H1 (cell line): ENCODE data around the gene LRRC25. TPM values are rescaled to one million over a fixed set of nuclear protein-coding genes. Genes with fewer than 3 reads are reported as not detected.

ENCODE experiments used
- BCL11A ChIP-seq, 2 experiments: IDR thresholded peaks; one replicate each; pipeline ENCODE4 v1.6.1; 2011; ENCODE audit warnings: low read depth in 2 of 2, low read length in 2 of 2, mild to moderate bottlenecking in 2 of 2
- CHD1 ChIP-seq: IDR thresholded peaks from 2 replicates; pipeline ENCODE4 v1.6.1; 2012; ENCODE audit warnings: low read depth, low read length, improper control_type of control experiment
- HDAC2 ChIP-seq, 2 experiments: fragments of 300-600 bp in 1 of 2; sonication (generic) in 1 of 2; IDR thresholded peaks; 2 replicates each; pipeline ENCODE4 v1.6.1; 2011 to 2012; ENCODE audit warnings: low read depth in 2 of 2, low read length in 2 of 2, mild to moderate bottlenecking in 2 of 2, moderate library complexity in 2 of 2, borderline replicate concordance in 1 of 2, inconsistent platforms in 1 of 2
- KDM1A ChIP-seq: fragments of 200-600, 300-600 bp; sonication (generic); IDR thresholded peaks from 2 replicates; pipeline ENCODE4 v1.7.1; 2016; ENCODE audit warnings: mild to moderate bottlenecking, low read length, borderline replicate concordance
- PHF8 ChIP-seq: fragments of 200-600 bp; sonication (generic); conservative IDR thresholded peaks from 2 replicates; pipeline ENCODE4 v1.7.1; 2012; ENCODE audit warnings: low read depth, mild to moderate bottlenecking, inconsistent platforms, low read length, moderate library complexity
- SAP30 ChIP-seq: fragments of 300-600 bp; sonication (generic); IDR thresholded peaks from 2 replicates; pipeline ENCODE4 v1.7.1; 2012; ENCODE audit warnings: low read length, moderate library complexity, mild to moderate bottlenecking, inconsistent platforms; ENCODE audit not compliant: insufficient read depth, insufficient replicate concordance
- SIX5 ChIP-seq: IDR thresholded peaks from 2 replicates; pipeline ENCODE4 v1.6.1; 2011; ENCODE audit warnings: mild to moderate bottlenecking, low read depth, low read length
- TEAD4 ChIP-seq: IDR thresholded peaks from 2 replicates; pipeline ENCODE4 v1.6.1; 2012; ENCODE audit warnings: low read depth, low read length, inconsistent platforms, mixed read lengths
- YY1 ChIP-seq: IDR thresholded peaks from 2 replicates; pipeline ENCODE4 v1.6.1; 2011; ENCODE audit warnings: low read depth, mild to moderate bottlenecking, low read length
- ZNF274 ChIP-seq: IDR thresholded peaks from 2 replicates; pipeline ENCODE4 v1.7.0; 2012; ENCODE audit warnings: low read length, borderline replicate concordance; ENCODE audit errors: extremely low read depth
- polyA plus RNA-seq, 7 experiments: library from polyadenylated mRNA; depleted of rRNA in 3 of 7; stranded (reverse) in 5 of 7; unstranded in 2 of 7; fragments of >200 nt in 5 of 7; fragments of 200-250 nt in 2 of 7; gene quantifications; 1 replicate in 5 of 7; 2 replicates in 1 of 7; 4 replicates in 1 of 7; pipeline versions ENCODE4 v1.2.1 to v1.2.3, GENCODE V29; 2011 to 2013; ENCODE audit warnings: missing spikeins in 2 of 7, mixed read lengths in 2 of 7
- total RNA-seq: library from RNA; stranded (reverse); fragmentation: NEBNext Ultra II Directional; extraction: Animal tissue kit (Norgen Biotek cat#: 25700); gene quantifications from 2 replicates; pipeline ENCODE4 v1.2.1, GENCODE V29; 2021
- TF ChIP-seq, protein P1 (sequence below): fragments of 300-600 bp; sonication (generic); IDR thresholded peaks from 2 replicates; pipeline ENCODE4 v1.7.1; 2012; ENCODE audit warnings: low read length, moderate library complexity, mild to moderate bottlenecking, inconsistent platforms; ENCODE audit not compliant: insufficient replicate concordance

The LRRC25 gene
- total and polyA plus RNA-seq, 2 of the 8 experiments (the other 6 are each of a cell fraction or from before 2014, with no cell fraction given): 0.20 to 0.41 TPM

DNA sequence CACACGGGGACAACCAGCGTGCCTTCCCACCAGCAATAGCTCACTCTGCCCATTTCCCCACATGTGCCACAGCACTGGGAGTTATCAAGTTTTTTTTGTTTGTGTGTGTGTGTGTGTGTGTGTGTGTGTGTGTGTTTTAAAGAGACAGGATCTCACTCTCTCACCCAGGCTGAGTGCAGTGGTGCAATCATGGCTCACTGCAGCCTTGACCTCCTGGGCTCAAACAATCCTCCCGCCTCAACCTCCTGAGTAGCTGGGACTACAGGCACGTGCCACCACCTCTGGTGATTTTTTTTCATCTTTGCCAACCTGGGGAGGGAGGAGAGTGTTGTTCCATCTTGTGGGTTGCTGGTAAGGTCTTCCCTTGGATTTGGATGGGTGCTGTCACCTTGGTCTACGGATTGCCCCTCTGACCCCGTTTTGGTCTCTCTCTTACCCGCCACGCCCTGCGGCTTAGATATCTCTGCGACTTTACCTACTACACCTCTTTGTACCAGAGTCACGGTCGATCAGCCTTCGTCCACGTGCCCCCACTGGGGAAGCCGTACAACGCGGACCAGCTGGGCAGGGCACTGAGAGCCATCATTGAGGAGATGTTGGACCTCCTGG lies 34.4 kb downstream of the LRRC25 start (continued):
- TF ChIP-seq, protein P1, sequence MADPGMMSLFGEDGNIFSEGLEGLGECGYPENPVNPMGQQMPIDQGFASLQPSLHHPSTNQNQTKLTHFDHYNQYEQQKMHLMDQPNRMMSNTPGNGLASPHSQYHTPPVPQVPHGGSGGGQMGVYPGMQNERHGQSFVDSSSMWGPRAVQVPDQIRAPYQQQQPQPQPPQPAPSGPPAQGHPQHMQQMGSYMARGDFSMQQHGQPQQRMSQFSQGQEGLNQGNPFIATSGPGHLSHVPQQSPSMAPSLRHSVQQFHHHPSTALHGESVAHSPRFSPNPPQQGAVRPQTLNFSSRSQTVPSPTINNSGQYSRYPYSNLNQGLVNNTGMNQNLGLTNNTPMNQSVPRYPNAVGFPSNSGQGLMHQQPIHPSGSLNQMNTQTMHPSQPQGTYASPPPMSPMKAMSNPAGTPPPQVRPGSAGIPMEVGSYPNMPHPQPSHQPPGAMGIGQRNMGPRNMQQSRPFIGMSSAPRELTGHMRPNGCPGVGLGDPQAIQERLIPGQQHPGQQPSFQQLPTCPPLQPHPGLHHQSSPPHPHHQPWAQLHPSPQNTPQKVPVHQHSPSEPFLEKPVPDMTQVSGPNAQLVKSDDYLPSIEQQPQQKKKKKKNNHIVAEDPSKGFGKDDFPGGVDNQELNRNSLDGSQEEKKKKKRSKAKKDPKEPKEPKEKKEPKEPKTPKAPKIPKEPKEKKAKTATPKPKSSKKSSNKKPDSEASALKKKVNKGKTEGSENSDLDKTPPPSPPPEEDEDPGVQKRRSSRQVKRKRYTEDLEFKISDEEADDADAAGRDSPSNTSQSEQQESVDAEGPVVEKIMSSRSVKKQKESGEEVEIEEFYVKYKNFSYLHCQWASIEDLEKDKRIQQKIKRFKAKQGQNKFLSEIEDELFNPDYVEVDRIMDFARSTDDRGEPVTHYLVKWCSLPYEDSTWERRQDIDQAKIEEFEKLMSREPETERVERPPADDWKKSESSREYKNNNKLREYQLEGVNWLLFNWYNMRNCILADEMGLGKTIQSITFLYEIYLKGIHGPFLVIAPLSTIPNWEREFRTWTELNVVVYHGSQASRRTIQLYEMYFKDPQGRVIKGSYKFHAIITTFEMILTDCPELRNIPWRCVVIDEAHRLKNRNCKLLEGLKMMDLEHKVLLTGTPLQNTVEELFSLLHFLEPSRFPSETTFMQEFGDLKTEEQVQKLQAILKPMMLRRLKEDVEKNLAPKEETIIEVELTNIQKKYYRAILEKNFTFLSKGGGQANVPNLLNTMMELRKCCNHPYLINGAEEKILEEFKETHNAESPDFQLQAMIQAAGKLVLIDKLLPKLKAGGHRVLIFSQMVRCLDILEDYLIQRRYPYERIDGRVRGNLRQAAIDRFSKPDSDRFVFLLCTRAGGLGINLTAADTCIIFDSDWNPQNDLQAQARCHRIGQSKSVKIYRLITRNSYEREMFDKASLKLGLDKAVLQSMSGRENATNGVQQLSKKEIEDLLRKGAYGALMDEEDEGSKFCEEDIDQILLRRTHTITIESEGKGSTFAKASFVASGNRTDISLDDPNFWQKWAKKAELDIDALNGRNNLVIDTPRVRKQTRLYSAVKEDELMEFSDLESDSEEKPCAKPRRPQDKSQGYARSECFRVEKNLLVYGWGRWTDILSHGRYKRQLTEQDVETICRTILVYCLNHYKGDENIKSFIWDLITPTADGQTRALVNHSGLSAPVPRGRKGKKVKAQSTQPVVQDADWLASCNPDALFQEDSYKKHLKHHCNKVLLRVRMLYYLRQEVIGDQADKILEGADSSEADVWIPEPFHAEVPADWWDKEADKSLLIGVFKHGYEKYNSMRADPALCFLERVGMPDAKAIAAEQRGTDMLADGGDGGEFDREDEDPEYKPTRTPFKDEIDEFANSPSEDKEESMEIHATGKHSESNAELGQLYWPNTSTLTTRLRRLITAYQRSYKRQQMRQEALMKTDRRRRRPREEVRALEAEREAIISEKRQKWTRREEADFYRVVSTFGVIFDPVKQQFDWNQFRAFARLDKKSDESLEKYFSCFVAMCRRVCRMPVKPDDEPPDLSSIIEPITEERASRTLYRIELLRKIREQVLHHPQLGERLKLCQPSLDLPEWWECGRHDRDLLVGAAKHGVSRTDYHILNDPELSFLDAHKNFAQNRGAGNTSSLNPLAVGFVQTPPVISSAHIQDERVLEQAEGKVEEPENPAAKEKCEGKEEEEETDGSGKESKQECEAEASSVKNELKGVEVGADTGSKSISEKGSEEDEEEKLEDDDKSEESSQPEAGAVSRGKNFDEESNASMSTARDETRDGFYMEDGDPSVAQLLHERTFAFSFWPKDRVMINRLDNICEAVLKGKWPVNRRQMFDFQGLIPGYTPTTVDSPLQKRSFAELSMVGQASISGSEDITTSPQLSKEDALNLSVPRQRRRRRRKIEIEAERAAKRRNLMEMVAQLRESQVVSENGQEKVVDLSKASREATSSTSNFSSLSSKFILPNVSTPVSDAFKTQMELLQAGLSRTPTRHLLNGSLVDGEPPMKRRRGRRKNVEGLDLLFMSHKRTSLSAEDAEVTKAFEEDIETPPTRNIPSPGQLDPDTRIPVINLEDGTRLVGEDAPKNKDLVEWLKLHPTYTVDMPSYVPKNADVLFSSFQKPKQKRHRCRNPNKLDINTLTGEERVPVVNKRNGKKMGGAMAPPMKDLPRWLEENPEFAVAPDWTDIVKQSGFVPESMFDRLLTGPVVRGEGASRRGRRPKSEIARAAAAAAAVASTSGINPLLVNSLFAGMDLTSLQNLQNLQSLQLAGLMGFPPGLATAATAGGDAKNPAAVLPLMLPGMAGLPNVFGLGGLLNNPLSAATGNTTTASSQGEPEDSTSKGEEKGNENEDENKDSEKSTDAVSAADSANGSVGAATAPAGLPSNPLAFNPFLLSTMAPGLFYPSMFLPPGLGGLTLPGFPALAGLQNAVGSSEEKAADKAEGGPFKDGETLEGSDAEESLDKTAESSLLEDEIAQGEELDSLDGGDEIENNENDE: no peak
- TF ChIP-seq ZNF274 (no peak), PHF8 (no peak), SIX5 (no peak), BCL11A (IDR thresholded peaks at IDR 0.05; ENCODE audit: low read depth in 2 of 2, low read length in 2 of 2) (no peak), KDM1A (no peak), HDAC2 (IDR thresholded peaks at IDR 0.05; ENCODE audit: borderline replicate concordance in 1 of 2, low read depth in 2 of 2, low read length in 2 of 2) (no peak), TEAD4 (no peak), YY1 (no peak), CHD1 (no peak), SAP30 (no peak)
